Stimulated activated naive CD8-positive, alpha-beta T cell treated with anti-CD3 and anti-CD28 coated beads, Interleukin-15, Interleukin-2, amounts not matched to agents 100 ng/mL and 50 ng/mL, for 24 hours (primary cell): ENCODE results near the gene SHTN1.

Source experiments
- H3K27ac Mint-ChIP-seq: one replicate; pipeline ENCODE4 v1.8.0; 2021; ENCODE audit warnings: mild to moderate bottlenecking, mixed read lengths
- H3K27me3 Mint-ChIP-seq: one replicate; pipeline ENCODE4 v1.8.0; 2021; ENCODE audit warnings: mixed read lengths
- H3K36me3 Mint-ChIP-seq: one replicate; pipeline ENCODE4 v1.8.0; 2021; ENCODE audit warnings: low read depth, mixed read lengths
- H3K4me1 Mint-ChIP-seq: one replicate; pipeline ENCODE4 v1.8.0; 2021; ENCODE audit warnings: low read depth, mixed read lengths
- H3K4me3 Mint-ChIP-seq: one replicate; pipeline ENCODE4 v1.8.0; 2021; ENCODE audit warnings: mild to moderate bottlenecking, mixed read lengths
- H3K9me3 Mint-ChIP-seq: one replicate; pipeline ENCODE4 v1.8.0; 2021; ENCODE audit warnings: mixed read lengths

Gene SHTN1

DNA sequence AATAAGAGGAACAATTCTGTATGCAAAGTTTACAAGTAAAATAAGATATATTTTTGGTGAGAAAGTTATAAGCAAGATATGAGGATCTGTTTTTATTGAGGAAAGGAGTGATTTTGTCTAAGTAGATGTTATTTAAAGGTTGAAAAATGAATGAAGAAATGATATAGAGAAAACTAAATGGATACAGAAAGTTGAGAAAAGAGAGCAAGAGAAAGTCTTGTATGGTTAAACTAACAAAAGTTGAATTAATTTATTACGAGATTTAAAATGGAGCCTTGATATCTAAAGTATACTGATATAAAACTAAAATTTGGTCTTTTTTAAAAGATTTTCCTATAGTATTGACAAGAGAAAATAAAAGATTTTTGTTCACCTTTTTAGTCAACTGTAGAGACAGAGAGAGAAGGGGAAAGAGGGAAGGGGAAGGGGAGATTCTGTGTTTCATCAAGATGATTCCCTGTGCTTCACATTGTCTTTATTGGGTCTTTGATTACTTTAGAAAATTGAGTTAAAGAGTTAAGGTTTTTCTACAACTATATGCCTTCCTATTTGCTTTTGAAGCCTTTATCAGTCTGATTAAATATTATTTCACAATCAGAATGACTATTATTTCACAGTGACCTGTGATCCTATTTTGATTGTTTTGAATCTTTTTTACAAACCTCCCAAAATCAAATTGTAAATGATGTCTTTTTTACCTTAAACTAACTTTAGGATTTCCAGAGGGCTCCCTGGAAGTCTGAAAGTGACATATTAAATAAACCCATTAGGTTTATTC, 10.7 kb downstream of the SHTN1 start:
- Mint-ChIP-seq H3K27ac (no peak overlapping the region), H3K4me3 (no peak overlapping the region), H3K27me3 (peaks cover 10% of the 10 kb centered on the region), H3K36me3 (no peaks in the 10 kb centered on the region), H3K9me3 (no peaks in the 10 kb centered on the region), H3K4me1 (no peaks in the 10 kb centered on the region)

DNA sequence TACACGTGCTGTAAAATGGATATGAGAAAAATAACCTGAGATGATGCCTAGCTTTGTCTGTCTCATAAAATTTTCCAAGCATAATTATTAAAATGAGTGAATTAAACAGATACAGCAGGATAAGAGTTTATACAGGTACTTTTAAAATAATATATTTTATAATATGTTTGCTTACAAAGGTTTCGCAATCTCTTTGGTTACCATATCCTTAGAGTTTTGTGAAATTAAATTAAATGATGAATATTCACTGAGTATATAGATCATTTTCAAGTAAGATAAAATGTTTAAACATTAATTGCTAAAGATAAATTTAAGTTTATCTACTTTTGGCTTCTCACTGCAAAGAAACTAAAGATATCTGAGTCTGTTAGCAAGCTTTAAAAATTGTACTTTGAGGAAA, 11.4 kb downstream of the SHTN1 start:
- Mint-ChIP-seq H3K4me1 (no peaks in the 10 kb centered on the region), H3K4me3 (no peak overlapping the region), H3K9me3 (no peaks in the 10 kb centered on the region), H3K27me3 (peaks cover 10% of the 10 kb centered on the region), H3K27ac (no peak overlapping the region), H3K36me3 (no peaks in the 10 kb centered on the region)

DNA sequence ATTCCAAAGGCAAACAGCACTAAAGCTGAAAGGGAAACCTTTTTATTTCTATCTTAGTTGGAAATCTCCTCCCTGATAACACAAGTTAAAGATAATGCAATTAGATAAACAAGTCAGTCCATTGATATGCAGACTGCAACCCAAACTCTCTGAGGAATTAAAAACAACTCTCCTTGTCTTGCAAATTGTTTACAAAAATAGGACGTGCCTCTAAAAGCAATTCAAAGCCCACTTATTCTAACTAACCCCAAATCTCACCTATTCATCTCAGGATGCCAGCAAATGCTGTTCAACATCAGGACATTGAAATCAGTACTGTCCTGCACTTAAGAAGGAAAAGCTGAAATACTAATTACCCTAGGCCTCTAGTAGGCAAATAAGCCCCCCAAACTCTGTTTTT, 12.8 kb downstream of the SHTN1 start:
- Mint-ChIP-seq H3K4me3 (no peak overlapping the region), H3K36me3 (no peaks in the 10 kb centered on the region), H3K27me3 (peaks cover 4% of the 10 kb centered on the region), H3K27ac (no peak overlapping the region), H3K9me3 (no peaks in the 10 kb centered on the region), H3K4me1 (no peaks in the 10 kb centered on the region)

DNA sequence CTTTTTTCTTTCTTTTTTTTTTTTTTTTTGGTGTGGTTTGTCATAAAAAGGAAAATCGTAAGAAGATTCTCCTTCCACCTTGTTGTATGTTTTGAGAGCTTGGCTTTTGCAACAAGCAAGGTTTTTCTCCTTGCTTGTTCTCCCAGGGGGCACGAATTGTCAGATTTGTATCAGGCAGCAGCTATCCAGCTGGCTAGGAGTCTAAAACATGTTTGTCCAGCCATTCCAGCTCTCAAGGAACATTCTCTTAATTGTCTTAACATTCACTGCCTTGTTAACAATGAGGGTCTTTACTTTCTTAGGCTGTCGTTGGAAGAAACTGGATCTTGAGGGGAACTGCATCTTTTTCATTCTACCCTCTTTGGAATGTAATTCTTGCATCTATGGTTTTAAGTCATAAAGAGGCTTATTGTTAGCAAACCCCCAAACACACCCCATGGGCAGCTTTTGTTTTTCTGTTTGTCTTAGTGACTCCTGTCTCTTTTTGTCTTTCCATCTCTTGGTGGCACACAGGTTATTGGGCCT, 14.6 kb downstream of the SHTN1 start:
- H3K9me3 Mint-ChIP-seq, result no peaks in the 10 kb centered on the region
- H3K27ac Mint-ChIP-seq, result no peak overlapping the region
- no peaks in the 10 kb centered on the region for H3K4me1 Mint-ChIP-seq
- no peaks in the 10 kb centered on the region for H3K36me3 Mint-ChIP-seq
- H3K4me3 Mint-ChIP-seq, result no peak overlapping the region
- H3K27me3 Mint-ChIP-seq, result peaks cover 3% of the 10 kb centered on the region

DNA sequence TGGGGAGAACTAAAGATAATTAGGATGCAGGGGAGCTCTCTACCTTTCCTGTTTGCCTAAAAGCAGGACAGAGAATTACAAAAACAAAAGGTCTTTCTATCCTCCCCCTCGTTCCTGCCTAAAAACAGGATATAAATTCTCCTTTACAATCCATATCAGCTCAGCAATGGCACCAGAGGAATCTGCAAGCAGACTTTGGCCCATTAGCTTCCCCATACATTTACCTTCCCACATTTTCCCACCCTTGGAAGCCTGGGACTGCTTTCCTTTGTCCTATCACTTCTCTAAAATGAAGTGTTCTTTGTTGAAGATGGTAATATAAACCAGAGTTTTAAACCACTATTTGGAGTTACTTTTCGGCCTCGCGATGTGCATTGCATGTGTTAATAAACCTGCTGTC, 15.5 kb downstream of the SHTN1 start:
- Mint-ChIP-seq H3K4me1 (no peaks in the 10 kb centered on the region), H3K36me3 (no peaks in the 10 kb centered on the region), H3K9me3 (no peaks in the 10 kb centered on the region), H3K4me3 (no peak overlapping the region), H3K27me3 (peaks cover 3% of the 10 kb centered on the region), H3K27ac (no peak overlapping the region)

DNA sequence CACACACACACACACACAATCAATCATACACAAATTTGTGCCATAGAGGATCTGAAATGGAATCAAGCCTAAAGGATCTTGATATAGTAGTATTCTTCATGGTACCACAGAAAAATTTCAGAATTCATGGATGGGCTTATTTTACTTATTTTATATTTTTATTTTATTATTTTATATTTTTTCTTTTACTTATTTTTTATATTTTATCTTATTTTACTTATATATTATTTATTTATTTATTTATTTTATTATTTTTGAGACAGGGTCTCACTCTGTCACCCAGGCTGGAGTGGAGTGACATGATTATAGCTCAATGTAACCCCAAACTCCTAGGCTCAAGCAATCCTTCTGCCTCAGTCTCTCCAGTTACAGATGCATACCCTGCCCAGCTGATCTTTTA, 16.7 kb downstream of the SHTN1 start:
- H3K4me3 Mint-ChIP-seq, result no peak overlapping the region
- no peaks in the 10 kb centered on the region for H3K9me3 Mint-ChIP-seq
- H3K27me3 Mint-ChIP-seq, result peaks cover 3% of the 10 kb centered on the region
- H3K4me1 Mint-ChIP-seq, result no peaks in the 10 kb centered on the region
- no peak overlapping the region for H3K27ac Mint-ChIP-seq
- no peaks in the 10 kb centered on the region for H3K36me3 Mint-ChIP-seq

DNA sequence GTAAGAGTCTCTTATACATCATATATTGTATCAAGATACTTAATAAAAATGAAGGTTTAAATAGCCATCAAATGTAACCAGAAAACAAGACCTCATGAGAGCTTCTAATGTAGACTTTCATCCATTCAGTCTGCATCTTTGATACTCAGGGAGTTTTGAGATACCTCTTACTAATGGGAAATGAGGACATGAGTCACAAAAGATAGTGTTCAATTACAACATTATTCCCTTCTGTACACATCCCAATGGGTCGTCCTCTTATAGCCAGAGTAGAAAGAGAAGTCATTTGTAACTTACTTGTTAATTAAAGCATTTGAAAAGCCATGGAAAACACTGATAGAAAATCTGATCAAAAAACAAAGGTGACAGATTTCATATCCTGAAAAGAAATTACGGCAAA, 19.4 kb downstream of the SHTN1 start:
- Mint-ChIP-seq H3K4me3 (no peak overlapping the region), H3K9me3 (no peaks in the 10 kb centered on the region), H3K27me3 (peaks cover 6% of the 10 kb centered on the region), H3K27ac (no peak overlapping the region), H3K4me1 (no peaks in the 10 kb centered on the region), H3K36me3 (no peaks in the 10 kb centered on the region)

DNA sequence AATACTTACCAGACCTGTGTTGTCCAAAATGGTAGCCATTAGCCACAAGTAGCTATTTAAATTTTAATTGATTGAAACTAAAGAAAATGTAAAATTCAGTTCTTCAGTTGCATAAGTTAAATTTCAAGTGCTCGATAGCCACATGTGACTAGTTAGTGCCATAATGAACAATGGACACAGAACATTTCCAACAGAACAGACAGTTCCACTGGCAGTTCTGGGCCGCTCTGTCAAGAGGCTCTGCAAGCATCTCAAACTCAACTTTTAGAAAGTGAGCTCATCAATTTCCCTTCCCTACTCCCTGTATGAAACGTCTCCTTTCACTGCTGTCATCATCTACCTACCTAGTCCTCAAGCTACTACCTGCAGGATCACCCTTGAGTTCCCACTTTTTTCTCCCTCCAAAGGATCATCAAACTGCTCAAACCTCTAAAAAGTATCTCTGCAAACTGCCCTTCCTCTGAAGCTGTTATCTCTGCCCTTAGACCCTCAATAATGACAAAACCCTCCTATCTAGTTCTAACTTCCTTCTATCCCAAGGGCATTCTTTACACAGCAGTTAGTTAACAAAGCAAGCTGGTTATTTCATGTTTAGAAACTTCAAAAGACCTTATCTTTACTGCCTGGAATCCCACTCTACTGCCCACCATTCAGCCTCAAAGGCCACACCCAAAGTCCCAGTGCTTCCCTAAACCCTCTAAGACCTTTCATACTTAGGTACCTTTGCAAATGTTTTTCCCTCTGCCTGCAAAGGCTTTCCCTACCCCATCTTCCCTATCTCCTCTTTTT, 20.6 kb downstream of the SHTN1 start:
- no peaks in the 10 kb centered on the region for H3K36me3 Mint-ChIP-seq
- no peaks in the 10 kb centered on the region for H3K9me3 Mint-ChIP-seq
- no peak overlapping the region for H3K27ac Mint-ChIP-seq
- H3K27me3 Mint-ChIP-seq, result peaks cover 9% of the 10 kb centered on the region
- no peak overlapping the region for H3K4me3 Mint-ChIP-seq
- H3K4me1 Mint-ChIP-seq, result no peaks in the 10 kb centered on the region

DNA sequence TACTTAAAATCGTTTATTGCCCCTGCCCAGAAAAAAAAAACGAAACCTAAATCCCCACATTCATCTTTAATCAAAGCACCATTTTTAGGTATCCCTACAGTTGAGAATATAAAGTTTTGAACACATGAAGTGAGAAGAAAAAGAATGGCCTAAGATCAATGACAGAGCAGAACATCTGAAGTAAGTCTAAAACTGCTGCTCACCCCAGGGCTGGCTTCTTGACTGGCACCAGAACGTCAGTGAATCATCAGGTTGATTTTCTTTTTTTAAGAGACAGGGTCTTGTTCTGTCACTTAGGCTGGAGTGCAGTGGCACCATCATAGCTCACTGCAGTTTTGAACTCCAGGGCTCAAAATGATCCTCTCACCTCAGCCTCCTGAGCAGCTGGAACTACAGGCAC, 24.9 kb downstream of the SHTN1 start:
- H3K27ac Mint-ChIP-seq, result no peak overlapping the region
- no peaks in the 10 kb centered on the region for H3K4me1 Mint-ChIP-seq
- H3K9me3 Mint-ChIP-seq, result no peaks in the 10 kb centered on the region
- H3K36me3 Mint-ChIP-seq, result no peaks in the 10 kb centered on the region
- peaks cover 6% of the 10 kb centered on the region for H3K27me3 Mint-ChIP-seq
- no peak overlapping the region for H3K4me3 Mint-ChIP-seq

DNA sequence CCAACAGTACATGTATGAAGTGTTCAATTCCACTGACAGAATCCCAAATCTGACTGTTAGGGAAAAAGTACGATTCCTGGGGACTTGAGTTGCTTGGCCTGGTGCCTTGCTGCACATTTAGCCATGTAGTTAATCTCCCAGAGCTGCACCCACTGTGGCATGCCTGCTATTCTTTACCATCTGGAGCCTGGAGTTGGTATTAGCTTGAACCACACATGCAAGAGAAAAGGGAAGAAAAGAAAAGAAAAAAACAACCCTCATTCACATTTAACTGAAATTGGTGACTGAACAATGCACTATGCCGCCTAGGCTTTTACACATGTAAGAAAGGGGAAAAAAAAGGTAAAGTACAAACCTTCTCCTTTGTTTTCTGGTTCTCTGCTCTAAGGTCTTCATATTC, 26.1 kb downstream of the SHTN1 start:
- Mint-ChIP-seq H3K27me3 (peaks cover 6% of the 10 kb centered on the region), H3K4me3 (no peak overlapping the region), H3K4me1 (no peaks in the 10 kb centered on the region), H3K36me3 (no peaks in the 10 kb centered on the region), H3K9me3 (no peaks in the 10 kb centered on the region), H3K27ac (no peak overlapping the region)

DNA sequence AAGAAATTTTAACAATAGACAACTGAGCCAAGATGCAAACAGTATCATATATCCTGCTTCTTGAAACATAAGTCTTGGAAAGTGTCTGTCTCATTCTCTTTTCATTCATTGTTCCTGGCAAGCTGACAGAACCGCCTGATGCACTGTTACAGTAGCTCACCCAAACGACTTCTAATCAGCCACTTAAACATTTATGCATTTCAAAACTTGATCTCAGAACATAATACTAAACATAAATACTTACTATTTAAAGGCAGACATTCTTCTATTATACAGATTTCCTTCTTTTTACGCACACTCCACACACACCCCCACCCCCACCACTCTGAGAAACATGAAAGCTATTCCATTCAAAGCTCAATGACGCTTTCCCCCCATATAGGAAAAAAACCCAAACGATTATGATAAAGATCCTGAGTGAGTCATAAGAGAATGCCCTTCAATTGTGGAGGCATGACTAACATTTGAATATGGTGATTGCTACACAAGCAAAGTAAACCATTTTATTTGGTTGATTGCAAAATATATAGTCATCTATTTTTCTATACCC, 30.5 kb downstream of the SHTN1 start:
- H3K36me3 Mint-ChIP-seq, result no peaks in the 10 kb centered on the region
- no peaks in the 10 kb centered on the region for H3K4me1 Mint-ChIP-seq
- no peaks in the 10 kb centered on the region for H3K27me3 Mint-ChIP-seq
- H3K4me3 Mint-ChIP-seq, result no peak overlapping the region
- no peak overlapping the region for H3K27ac Mint-ChIP-seq
- H3K9me3 Mint-ChIP-seq, result no peaks in the 10 kb centered on the region

DNA sequence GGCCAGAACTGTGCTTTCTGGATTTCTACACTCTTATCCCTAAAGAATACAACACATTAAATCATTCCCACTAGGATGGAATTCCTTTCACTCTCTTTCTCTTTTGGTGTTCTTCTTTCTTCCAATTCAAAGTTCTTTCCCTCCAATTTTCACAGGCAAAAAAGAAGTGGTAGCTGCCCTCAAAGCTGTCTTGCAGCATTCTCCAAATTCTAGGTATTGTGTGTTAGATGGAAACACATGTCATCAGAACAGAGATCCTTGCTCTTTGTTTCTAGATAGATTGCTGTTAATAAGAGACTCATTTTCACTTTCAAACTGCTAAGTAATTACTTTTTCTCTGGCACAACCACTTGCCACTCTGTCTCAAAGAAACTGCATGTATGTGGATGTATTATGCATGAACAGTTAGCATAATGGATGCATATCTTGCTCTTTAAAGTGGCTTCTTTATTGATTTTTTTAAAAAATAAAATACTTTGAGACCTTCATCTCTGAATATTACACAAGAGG, 31.0 kb downstream of the SHTN1 start:
- Mint-ChIP-seq H3K27ac (no peak overlapping the region), H3K4me3 (no peak overlapping the region), H3K27me3 (no peaks in the 10 kb centered on the region), H3K9me3 (no peaks in the 10 kb centered on the region), H3K36me3 (no peaks in the 10 kb centered on the region), H3K4me1 (no peaks in the 10 kb centered on the region)

DNA sequence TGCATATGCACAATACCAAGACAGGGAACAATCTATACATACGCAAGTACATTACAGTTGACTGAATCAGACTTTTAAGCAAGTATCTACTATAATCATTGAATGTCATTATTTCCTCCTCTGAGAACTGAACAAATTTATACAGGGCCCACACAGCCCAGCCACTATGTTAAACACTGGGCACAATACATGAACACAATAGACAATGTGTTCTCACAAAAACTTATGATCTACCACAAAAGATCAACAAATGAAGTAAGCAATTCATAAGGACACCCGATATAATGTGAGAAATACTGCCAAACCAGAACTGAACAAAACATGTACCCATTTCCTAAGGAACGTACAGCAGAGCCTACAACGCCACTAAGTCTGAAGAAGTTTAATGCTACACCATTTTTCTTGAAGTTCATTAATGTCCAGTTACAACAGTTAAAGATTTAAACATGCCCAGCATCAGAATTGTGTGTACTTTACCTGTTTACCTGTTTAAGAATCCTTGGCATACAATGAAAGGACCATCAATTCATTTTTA, 31.5 kb downstream of the SHTN1 start:
- no peaks in the 10 kb centered on the region for H3K9me3 Mint-ChIP-seq
- H3K4me3 Mint-ChIP-seq, result no peak overlapping the region
- no peaks in the 10 kb centered on the region for H3K27me3 Mint-ChIP-seq
- no peaks in the 10 kb centered on the region for H3K4me1 Mint-ChIP-seq
- H3K27ac Mint-ChIP-seq, result no peak overlapping the region
- no peaks in the 10 kb centered on the region for H3K36me3 Mint-ChIP-seq

DNA sequence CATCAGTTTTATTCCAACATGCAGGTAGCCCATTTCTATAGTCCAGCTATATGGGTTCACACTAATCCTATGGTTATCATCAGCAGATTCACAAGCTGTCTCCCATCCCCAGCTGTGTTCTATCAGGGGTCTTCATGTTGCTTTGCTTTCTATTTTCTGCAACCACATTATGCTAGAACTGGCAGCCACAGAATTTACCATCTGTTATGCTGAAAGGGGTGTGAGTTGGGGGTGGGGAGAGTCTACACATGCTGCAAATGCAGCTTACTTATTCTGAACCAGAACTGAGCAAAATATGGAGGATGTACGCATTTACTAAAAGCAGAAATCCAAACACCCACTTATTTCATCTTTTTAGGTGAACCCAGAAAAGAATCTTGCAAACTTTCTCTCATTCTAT, 32.9 kb downstream of the SHTN1 start:
- Mint-ChIP-seq H3K4me1 (no peaks in the 10 kb centered on the region), H3K36me3 (no peaks in the 10 kb centered on the region), H3K27ac (no peak overlapping the region), H3K4me3 (no peak overlapping the region), H3K27me3 (no peaks in the 10 kb centered on the region), H3K9me3 (no peaks in the 10 kb centered on the region)

DNA sequence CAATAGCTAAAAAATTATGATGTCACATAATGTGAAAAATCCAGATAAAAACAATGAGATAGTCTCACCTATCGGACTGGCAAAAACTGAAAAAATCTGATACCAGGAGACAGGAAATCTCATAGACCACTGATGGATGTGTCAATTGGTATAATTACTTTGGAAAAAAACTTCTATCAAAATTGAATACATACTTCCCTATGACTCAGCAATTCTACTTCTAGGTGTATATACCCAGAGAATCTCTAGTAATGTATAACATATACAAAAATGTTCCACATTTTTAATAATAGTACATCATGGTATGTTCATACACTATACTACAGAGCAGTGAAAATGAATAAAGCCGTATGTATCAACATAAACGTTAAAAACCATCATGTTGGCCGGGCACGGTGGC, 34.9 kb downstream of the SHTN1 start:
- no peaks in the 10 kb centered on the region for H3K36me3 Mint-ChIP-seq
- H3K9me3 Mint-ChIP-seq, result no peaks in the 10 kb centered on the region
- no peak overlapping the region for H3K4me3 Mint-ChIP-seq
- no peaks in the 10 kb centered on the region for H3K4me1 Mint-ChIP-seq
- no peak overlapping the region for H3K27ac Mint-ChIP-seq
- H3K27me3 Mint-ChIP-seq, result no peaks in the 10 kb centered on the region
